ENCODE results near the gene GRAMD2B.
"Not testable (repeated sequence)": the region's sequence is repeated elsewhere in the genome, so short reads cannot be mapped to it uniquely, and the experiment has no call there.

The GRAMD2B gene

GRCh38 chr5:126413856-126414255 lies 9.4 kb upstream of the GRAMD2B start:
- no peak for DNase-seq

GRCh38 chr5:126414874-126415502 lies 8.2 kb upstream of the GRAMD2B start:
- no peak for DNase-seq

DNA sequence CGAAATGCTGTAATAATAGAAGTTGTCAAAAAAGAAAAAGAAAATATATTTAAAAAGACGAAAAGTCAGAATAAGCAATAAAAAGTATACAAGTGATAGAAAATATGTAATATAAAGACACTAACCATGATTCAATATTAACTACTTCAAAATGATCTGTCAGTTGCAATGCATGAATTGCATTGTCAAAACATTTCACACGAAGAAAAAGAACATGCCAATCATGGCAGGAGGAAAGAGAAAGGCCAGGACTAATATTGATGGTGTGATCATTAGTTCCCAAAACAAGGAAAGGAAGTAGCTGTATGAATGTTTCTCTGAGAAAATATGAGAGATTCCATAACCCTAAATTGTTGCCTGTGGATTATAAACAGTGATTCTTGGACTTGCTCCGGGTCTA lies 7.4 kb upstream of the GRAMD2B start:
- DNase-seq = no peak

GRCh38 chr5:126416266-126416925 lies 6.8 kb upstream of the GRAMD2B start:
- DNase-seq = no peak

GRCh38 chr5:126417178-126417577 lies 6.0 kb upstream of the GRAMD2B start:
- no peak for DNase-seq

DNA sequence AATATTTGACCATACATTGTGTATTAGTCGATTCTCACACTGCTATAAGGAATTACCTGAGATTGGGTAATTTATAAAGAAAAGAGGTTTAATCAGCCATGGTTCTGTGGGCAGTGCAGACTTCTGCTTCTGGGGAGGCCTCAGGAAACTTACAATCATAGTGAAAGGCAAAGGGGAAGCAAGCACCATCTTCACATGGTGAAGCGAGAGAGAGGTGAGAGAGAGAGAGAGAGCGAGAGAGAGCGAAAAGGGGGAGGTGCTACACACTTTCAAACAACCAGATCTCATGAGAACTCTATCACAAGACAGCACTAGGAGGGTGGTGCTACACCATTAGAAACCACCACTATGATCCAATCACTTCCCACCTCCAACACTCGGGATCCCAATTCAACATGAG lies 4.1 kb upstream of the GRAMD2B start:
- DNase-seq = no peak

DNA sequence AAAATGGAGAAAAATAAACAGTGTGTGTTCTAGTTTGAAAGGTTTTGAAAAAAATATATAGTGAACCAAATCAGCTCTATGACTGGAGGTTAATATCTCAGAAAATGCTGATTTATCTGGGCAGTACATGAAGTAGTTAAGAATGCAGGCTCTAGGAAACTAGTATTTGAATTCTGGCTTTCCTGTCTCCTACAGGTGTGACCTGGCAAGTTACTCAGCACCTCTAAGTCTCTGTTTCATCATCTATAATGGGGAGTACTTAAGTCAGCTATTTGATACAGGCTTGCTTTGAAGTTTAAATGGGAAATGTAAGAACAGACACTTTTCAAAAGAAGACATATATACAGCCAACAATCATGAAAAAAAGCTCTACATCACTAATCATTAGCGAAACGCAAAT lies 5.2 kb downstream of the GRAMD2B start:
- no peak for DNase-seq

DNA sequence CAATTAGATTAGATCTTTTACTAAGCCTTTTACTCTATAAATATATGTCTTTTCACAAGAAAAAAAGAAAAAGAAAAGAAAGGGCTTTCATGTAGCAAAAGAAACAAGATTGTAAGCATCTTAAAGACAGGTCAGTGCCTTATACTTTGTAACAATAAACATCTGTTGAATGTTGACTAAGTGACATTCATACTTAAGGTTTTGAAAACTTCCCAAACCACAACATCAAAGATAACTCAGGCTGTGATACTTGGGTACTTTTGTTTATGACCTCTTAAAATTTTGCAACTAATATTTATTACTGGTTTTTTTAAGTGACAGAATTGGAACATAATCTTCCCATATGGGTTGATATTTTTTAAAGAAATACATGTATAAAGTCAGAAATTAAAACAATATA lies 7.4 kb downstream of the GRAMD2B start:
- no peak for DNase-seq

- DNase-seq = no peak
Measured at GRCh38 chr5:126433701-126434100, 10.5 kb downstream of the GRAMD2B start.

DNA sequence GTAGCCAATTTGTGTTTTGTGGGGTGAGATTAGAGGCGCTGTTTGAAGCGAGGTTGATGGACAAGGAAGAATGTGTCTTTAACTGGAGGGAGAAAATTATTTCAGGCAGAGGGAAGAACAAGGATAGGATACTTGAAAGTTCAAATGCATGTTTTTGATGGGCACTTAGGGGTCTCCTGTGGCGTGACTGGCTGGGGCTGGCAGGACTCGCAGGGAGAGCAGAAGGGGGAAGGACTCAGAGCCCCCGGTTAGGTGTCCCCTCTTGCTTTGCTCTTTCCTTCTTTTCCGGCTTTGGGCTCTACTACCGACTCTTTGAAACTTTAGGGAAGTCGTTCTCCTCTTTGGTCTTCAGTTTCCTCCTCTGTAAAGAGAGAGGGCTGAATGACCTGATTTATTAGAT lies 12.1 kb downstream of the GRAMD2B start:
- DNase-seq = no peak

GRCh38 chr5:126435714-126436113 lies 12.5 kb downstream of the GRAMD2B start:
- DNase-seq = no peak

DNA sequence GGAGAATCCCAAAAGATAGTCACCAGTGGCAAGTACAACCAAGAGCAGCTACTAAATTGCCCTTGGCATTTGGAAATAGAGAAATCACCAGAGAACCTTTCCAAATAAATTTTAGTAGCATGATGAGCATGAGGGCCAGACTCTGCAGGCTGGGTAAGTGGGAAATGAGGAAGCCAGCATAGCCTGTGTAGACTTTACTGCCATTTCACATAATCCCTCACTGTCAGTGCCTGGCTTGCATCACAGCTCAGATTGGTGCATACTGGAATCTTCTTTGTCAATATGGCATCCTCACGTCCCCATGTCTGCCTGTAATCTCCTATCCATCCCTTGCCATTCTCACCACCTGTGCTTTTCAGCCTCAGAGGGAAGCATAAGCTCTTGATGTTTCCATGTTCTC lies 14.5 kb downstream of the GRAMD2B start:
- no peak for DNase-seq

DNA sequence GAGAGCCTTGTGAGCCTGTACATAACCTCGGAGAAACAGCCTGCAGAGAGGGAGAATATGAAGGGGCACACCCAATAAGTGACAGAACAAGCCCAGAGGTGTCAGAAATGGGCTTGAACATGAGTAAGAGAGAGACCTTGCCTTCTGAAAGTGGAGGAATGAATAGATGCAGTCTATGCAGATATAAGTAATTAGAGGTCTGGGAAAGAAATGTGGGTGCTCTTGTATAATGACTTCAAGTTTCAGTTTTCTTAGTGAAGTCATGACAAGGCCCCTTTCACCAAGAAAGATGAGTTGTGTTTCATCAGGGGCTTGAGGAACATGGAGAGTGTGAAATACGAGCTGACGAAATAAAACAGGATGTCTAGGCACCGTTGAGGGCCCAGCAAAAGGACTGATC lies 15.1 kb downstream of the GRAMD2B start:
- DNase-seq = no peak

DNA sequence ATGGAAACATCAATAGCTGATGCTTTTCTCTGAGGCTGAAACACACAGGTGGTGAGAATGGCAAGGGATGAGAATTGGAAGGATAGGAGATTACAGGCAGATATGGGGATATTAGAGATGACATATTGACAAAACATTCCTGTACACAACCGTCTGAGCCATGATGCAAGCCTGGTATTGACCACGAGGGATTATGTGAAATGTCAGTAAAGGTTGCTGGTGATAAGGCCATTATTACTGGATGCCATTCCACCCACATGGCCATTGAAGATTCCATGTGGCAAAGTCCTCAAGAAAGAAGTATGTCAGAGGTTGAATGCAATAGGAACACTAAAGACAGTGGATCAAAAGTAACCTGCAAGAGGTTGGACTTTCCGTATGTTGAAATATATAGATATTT lies 15.7 kb downstream of the GRAMD2B start:
- DNase-seq = no peak

GRCh38 chr5:126439724-126440123 lies 16.5 kb downstream of the GRAMD2B start:
- not testable (repeated sequence) for DNase-seq

GRCh38 chr5:126441230-126441629 lies 18.0 kb downstream of the GRAMD2B start:
- DNase-seq = no peak

DNA sequence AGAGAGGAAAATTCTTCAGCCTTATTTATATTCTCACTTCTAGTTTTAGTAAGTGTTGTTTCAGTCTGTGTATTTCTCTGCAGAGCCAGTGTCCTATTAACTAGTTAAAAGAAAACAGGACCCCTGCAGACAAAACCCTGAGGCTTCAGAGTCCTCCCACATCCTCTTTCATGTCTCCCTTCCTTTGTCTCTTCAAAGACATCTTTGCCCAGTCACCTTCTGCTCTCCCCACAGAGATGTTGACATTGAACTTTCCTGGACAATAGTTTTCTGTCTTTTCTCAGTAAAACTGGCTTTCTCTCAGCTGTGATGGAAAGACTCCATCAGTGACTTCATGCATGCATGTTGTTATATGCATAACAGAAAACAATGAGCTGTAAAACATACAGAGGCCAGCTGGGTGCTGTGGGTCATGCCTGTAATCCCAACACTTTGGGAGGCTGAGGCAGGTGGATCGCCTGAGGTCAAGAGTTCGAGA lies 20.2 kb downstream of the GRAMD2B start:
- DNase-seq = no peak

DNA sequence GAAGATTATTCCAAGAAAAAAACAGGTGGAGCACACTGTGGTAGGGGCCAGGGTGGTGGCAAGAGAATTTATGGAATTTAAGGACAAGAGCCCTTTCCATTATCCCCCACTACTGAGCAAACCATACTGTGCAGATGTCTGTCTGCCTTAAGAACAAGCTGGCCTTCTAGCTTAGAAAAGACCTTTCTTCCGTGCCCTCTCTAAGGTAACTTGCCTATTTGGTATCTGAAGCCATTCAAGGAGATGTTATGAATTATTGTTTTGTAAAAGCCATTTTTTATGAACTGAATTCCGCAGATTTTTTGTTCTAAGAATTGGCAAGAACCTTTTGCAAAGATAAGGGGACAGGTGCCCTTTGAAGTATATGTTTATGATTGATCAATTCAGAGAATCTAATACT lies 20.9 kb downstream of the GRAMD2B start:
- no peak for DNase-seq

- DNase-seq = no peak
Measured at GRCh38 chr5:126445502-126446174, 22.4 kb downstream of the GRAMD2B start.

GRCh38 chr5:126446498-126447224 lies 23.5 kb downstream of the GRAMD2B start:
- DNase-seq = no peak

GRCh38 chr5:126448720-126449119 lies 25.5 kb downstream of the GRAMD2B start:
- DNase-seq = no peak

DNA sequence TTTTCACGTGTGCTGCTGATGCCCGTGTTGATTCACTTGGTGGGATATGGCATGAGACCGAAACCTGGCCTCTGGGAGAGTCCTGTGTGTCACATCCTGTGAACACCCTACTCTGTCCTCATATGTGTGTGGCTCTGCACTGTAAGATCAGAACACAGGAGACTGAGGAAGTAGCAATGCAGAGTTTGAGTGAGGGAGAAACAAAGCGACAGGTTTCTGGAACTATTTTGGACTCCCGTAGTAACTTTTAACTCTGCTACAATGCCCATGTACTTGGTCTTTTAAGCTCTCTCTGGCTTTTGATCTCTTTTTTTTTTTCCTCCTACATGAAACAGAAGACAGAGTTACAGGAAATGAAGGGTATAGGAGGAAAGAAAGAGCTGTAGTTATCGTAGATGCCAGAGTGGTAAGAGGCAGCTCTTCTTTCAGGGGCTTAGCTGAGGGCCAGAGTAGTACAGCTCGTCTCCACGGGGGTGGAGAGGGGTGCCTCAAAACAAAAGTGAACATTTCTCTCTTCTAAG lies 26.6 kb downstream of the GRAMD2B start:
- DNase-seq = peak; percentile 23

GRCh38 chr5:126450346-126450745 lies 27.1 kb downstream of the GRAMD2B start:
- DNase-seq = no peak
